ENCODE measurements around the gene DPH7. TPM values are rescaled to one million over a fixed set of nuclear protein-coding genes. Genes with fewer than 3 reads are reported as not detected.

DPH7 gene
- total and polyA plus RNA-seq, 2 of the 8 experiments (the other 6 are each of a cell fraction or from before 2014, with no cell fraction given) = 44.6 to 45.5 TPM

- no peak for TF ChIP-seq CHD7 (IDR thresholded peaks at IDR 0.05; ENCODE audit: insufficient replicate concordance, low read length)
- no peak for TF ChIP-seq RBBP5 (IDR thresholded peaks at IDR 0.05; ENCODE audit: borderline replicate concordance, low read depth, low read length)
- TF ChIP-seq ASH2L (IDR thresholded peaks at IDR 0.05; ENCODE audit: low read length) = no peak
- 0 out of 2 replicates have a peak, but pooled peaks have one; percentile 6 for TF ChIP-seq PHF8 (conservative IDR thresholded peaks at IDR 0.05; ENCODE audit: low read depth, low read length)
- no peak for TF ChIP-seq SP4 (IDR thresholded peaks at IDR 0.05; ENCODE audit: low read length)
- TF ChIP-seq RAD21 (IDR thresholded peaks at IDR 0.05 in 1 of 2, conservative IDR thresholded peaks at IDR 0.05 in 1 of 2; ENCODE audit: low read depth in 2 of 2, low read length in 2 of 2) = no peak
Observed at GRCh38 chr9:137590123-137590468, 11.4 kb upstream of the DPH7 start (continued).
